Gastroesophageal sphincter (tissue), 3 donors: ENCODE measurements around the gene CNTN5.

ENCODE experiments used
- CTCF ChIP-seq, 4 experiments: fragments of 200-600 bp in 2 of 4; fragments of 450-650 bp in 2 of 4; sonication (generic) in 1 of 4; IDR thresholded peaks; one replicate each; pipeline ENCODE4 v1.5.1; 2017 to 2019; ENCODE audit warnings: antibody characterized with exemption in 4 of 4, mild to moderate bottlenecking in 2 of 4, moderate library complexity in 2 of 4
- POLR2A ChIP-seq, 2 donors: fragments of 450-650 bp; IDR thresholded peaks; one replicate each; pipeline ENCODE4 v1.6.1; 2017; ENCODE audit warnings: antibody characterized with exemption in 2 of 2, mild to moderate bottlenecking in 2 of 2, moderate library complexity in 1 of 2
- POLR2AphosphoS5 ChIP-seq: sonication (generic); formaldehyde crosslinking; IDR thresholded peaks from one replicate; pipeline ENCODE4 v1.6.1; 2017; ENCODE audit warnings: antibody characterized with exemption

DNA sequence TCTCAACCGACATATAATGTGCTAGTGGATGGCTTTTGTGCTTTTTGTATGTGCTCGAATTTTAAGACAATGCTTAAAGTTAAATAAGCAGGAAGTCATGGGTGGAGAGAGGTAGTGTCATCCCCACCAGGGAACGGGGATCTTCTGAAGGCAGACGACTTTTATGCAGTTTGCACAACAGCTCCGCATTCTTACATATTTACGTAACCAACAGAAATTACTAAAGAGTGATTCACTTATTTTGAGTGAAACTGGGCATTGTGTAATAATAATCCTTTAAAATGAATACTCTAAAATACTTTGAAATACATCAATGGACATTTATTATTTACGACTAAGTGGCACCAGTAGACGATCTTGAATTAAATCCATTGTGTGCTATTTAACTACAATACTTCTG is 305.1 kb downstream of the CNTN5 start:
- TF ChIP-seq CTCF (IDR thresholded peaks at IDR 0.05) (no peak), POLR2A (IDR thresholded peaks at IDR 0.05) (no peak), POLR2AphosphoS5 (no peak)
